H54 (cell line): ENCODE data around the gene PPIF.

Experiments
- DNase-seq: peaks from one replicate; pipeline ENCODE4 v3.0.0; 2011; ENCODE audit warnings: low spot score, mixed read lengths; ENCODE audit not compliant: insufficient read length
- FAIRE-seq: peaks from 3 replicates; lab custom pipeline; 2011; peaks lifted over from hg19 to GRCh38; lab: Jason Lieb, UNC
- POLR2A ChIP-seq: IDR thresholded peaks from 2 replicates; pipeline ENCODE4 v1.6.1; 2011; ENCODE audit warnings: low read depth, mild to moderate bottlenecking, low read length

The PPIF gene

GRCh38 chr10:79345241-79346011 lies 1.8 kb upstream of the PPIF start:
- DNase-seq, result no peak
- TF ChIP-seq POLR2A, result no peak
- no peak for FAIRE-seq

GRCh38 chr10:79346012-79346340 lies 1.3 kb upstream of the PPIF start:
- DNase-seq (no peak), FAIRE-seq (no peak)
- no peak for TF ChIP-seq POLR2A

- no peak for TF ChIP-seq POLR2A
- FAIRE-seq (no peak), DNase-seq (no peak)
Observed at GRCh38 chr10:79346388-79347225, 662 bp upstream of the PPIF start.

- DNase-seq (peak; percentile 68), FAIRE-seq (no peak)
- TF ChIP-seq POLR2A, result peak; percentile 39; the same call in 1 of the 2 replicates
Observed at GRCh38 chr10:79347894-79348639, 798 bp downstream of the PPIF start.

GRCh38 chr10:79348640-79348988 lies 1.3 kb downstream of the PPIF start:
- DNase-seq (no peak), FAIRE-seq (no peak)
- TF ChIP-seq POLR2A, result no peak

- FAIRE-seq (no peak), DNase-seq (no peak)
- no peak for TF ChIP-seq POLR2A
Observed at GRCh38 chr10:79349072-79349491, 1.8 kb downstream of the PPIF start.

GRCh38 chr10:79349766-79350406 lies 2.6 kb downstream of the PPIF start:
- DNase-seq, result no peak
- TF ChIP-seq POLR2A, result no peak
- no peak for FAIRE-seq

- no peak for TF ChIP-seq POLR2A
- no peak for FAIRE-seq
- no peak for DNase-seq
Observed at GRCh38 chr10:79350407-79351154, 3.3 kb downstream of the PPIF start.

- DNase-seq (no peak), FAIRE-seq (no peak)
- TF ChIP-seq POLR2A, result no peak
Observed at GRCh38 chr10:79351332-79351731, 4.1 kb downstream of the PPIF start.

GRCh38 chr10:79352035-79352877 lies 5.0 kb downstream of the PPIF start:
- TF ChIP-seq POLR2A, result no peak
- FAIRE-seq (no peak), DNase-seq (peak; percentile 5)

GRCh38 chr10:79353000-79353406 lies 5.7 kb downstream of the PPIF start:
- TF ChIP-seq POLR2A, result no peak
- FAIRE-seq (no peak), DNase-seq (peak; percentile 5)

GRCh38 chr10:79353726-79354125 lies 6.5 kb downstream of the PPIF start:
- no peak for TF ChIP-seq POLR2A
- DNase-seq, result no peak
- no peak for FAIRE-seq
